SU-DHL-6 (cell line): ENCODE measurements around the gene EPX.

Experiments
- H2AFZ ChIP-seq: fragments of 200-600 bp; sonication (generic); 2 replicates; pipeline ENCODE4 v1.6.1; 2014; ENCODE audit warnings: low read depth, mild to moderate bottlenecking, moderate library complexity, mixed read lengths, antibody characterized with exemption, low read length; ENCODE audit not compliant: severe bottlenecking
- H3F3A ChIP-seq: fragments of 200-600 bp; shearing (Covaris generic); 2 replicates; pipeline ENCODE4 v1.6.0; 2016; ENCODE audit warnings: antibody characterized with exemption, mild to moderate bottlenecking; ENCODE audit not compliant: insufficient read depth
- H3K27ac ChIP-seq: fragments of 200-600 bp; sonication (generic); 2 replicates; pipeline ENCODE4 v1.5.1; 2016; ENCODE audit warnings: low read depth, mild to moderate bottlenecking, low read length, moderate library complexity, mixed read lengths
- H3K27me3 ChIP-seq: fragments of 200-600 bp; sonication (generic), shearing (Covaris generic); 2 replicates; pipeline ENCODE4 v1.6.0; 2014; ENCODE audit warnings: mild to moderate bottlenecking, low read length
- H3K36me3 ChIP-seq: fragments of 200-600 bp; sonication (generic); 2 replicates; pipeline ENCODE4 v1.6.1; 2014; ENCODE audit warnings: mild to moderate bottlenecking, low read length, mixed read lengths
- H3K4me2 ChIP-seq: fragments of 300-600, 200-600 bp; shearing (Covaris generic), sonication (generic); 2 replicates; pipeline ENCODE4 v1.6.0; 2014; ENCODE audit warnings: low read length, low read depth, mild to moderate bottlenecking; ENCODE audit not compliant: poor library complexity, severe bottlenecking
- H3K4me3 ChIP-seq: fragments of 200-600 bp; sonication (generic); 2 replicates; pipeline ENCODE4 v1.5.1; 2014; ENCODE audit warnings: antibody characterized with exemption, low read length, mild to moderate bottlenecking, mixed read lengths; ENCODE audit not compliant: insufficient read depth, poor library complexity, severe bottlenecking
- H3K79me2 ChIP-seq: fragments of 200-600 bp; sonication (generic); 2 replicates; pipeline ENCODE4 v1.6.1; 2014; ENCODE audit warnings: mild to moderate bottlenecking, low read length, moderate library complexity; ENCODE audit not compliant: insufficient read depth
- H3K9ac ChIP-seq: fragments of 200-600 bp; sonication (generic); 2 replicates; pipeline ENCODE4 v1.7.0; 2014; ENCODE audit warnings: mild to moderate bottlenecking, low read length
- H3K9me2 ChIP-seq: fragments of 200-600 bp; sonication (generic); replicated peaks from 2 replicates; pipeline ENCODE4 v1.6.1; 2014; ENCODE audit warnings: low read length; ENCODE audit not compliant: insufficient read depth
- H3K9me3 ChIP-seq: fragments of 200-600 bp; sonication (generic); 2 replicates; pipeline ENCODE4 v1.6.1; 2014; ENCODE audit warnings: low read length, mixed read lengths; ENCODE audit not compliant: insufficient read depth
- H4K20me1 ChIP-seq: fragments of 200-600 bp; sonication (generic); 2 replicates; pipeline ENCODE4 v1.6.1; 2014; ENCODE audit warnings: low read depth, mild to moderate bottlenecking, antibody characterized with exemption, low read length, moderate library complexity, mixed read lengths
- EZH2phosphoT487 ChIP-seq: fragments of 200-600 bp; sonication (generic), shearing (Covaris generic); conservative IDR thresholded peaks from 2 replicates; pipeline ENCODE4 v1.6.1; 2018; ENCODE audit warnings: mild to moderate bottlenecking, antibody characterized with exemption, low read length, moderate library complexity, mixed read lengths
- TF ChIP-seq, protein P1 (sequence below): fragments of 200-600 bp; sonication (generic); IDR thresholded peaks from one replicate; pipeline ENCODE4 v1.5.1; 2017; ENCODE audit warnings: antibody characterized with exemption, mild to moderate bottlenecking, low read length, moderate library complexity; ENCODE audit not compliant: insufficient read depth, poor library complexity, severe bottlenecking

Gene EPX

GRCh38 chr17:58165981-58166380 is 26.5 kb upstream of the EPX start:
- Histone ChIP-seq H3F3A (no peaks in the 10 kb centered on the region), H3K36me3 (no peaks in the 10 kb centered on the region), H3K9me2 (no peaks in the 10 kb centered on the region), H3K4me3 (no peak overlapping the region), H3K79me2 (no peaks in the 10 kb centered on the region), H3K27me3 (no peaks in the 10 kb centered on the region), H3K4me2 (no peak overlapping the region), H2AFZ (no peak overlapping the region), H3K27ac (no peak overlapping the region), H4K20me1 (no peaks in the 10 kb centered on the region), H3K9ac (no peak overlapping the region), H3K9me3 (no peaks in the 10 kb centered on the region)
- no peak for TF ChIP-seq EZH2phosphoT487
- TF ChIP-seq, protein P1, sequence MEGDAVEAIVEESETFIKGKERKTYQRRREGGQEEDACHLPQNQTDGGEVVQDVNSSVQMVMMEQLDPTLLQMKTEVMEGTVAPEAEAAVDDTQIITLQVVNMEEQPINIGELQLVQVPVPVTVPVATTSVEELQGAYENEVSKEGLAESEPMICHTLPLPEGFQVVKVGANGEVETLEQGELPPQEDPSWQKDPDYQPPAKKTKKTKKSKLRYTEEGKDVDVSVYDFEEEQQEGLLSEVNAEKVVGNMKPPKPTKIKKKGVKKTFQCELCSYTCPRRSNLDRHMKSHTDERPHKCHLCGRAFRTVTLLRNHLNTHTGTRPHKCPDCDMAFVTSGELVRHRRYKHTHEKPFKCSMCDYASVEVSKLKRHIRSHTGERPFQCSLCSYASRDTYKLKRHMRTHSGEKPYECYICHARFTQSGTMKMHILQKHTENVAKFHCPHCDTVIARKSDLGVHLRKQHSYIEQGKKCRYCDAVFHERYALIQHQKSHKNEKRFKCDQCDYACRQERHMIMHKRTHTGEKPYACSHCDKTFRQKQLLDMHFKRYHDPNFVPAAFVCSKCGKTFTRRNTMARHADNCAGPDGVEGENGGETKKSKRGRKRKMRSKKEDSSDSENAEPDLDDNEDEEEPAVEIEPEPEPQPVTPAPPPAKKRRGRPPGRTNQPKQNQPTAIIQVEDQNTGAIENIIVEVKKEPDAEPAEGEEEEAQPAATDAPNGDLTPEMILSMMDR = no peak

GRCh38 chr17:58166682-58167081 is 25.8 kb upstream of the EPX start, which contains the start of gene OR4D2:
TSS of gene OR4D2 (plus strand) at chr17:58166982. CDS start at chr17:58169656, 2,674 bp downstream.
- H3K9ac ChIP-seq = no peak within 1 kb of the TSS
- H3K4me3 ChIP-seq = no peak within 1 kb of the TSS
- H2AFZ ChIP-seq = no peak within 1 kb of the TSS
- H3K36me3 ChIP-seq = no peaks in the 10 kb centered on the region
- no peaks in the 10 kb centered on the region for H4K20me1 ChIP-seq
- H3K79me2 ChIP-seq = no peaks in the 10 kb centered on the region
- TF ChIP-seq EZH2phosphoT487 = no peak
- TF ChIP-seq, protein P1 = no peak
- no peak within 1 kb of the TSS for H3K27ac ChIP-seq
- no peaks in the 10 kb centered on the region for H3K9me3 ChIP-seq
- no peaks in the 10 kb centered on the region for H3K9me2 ChIP-seq
- H3F3A ChIP-seq = no peaks in the 10 kb centered on the region
- no peak within 1 kb of the TSS for H3K4me2 ChIP-seq
- H3K27me3 ChIP-seq = no peaks in the 10 kb centered on the region

- H3K79me2 ChIP-seq = no peaks in the 10 kb centered on the region
Observed at GRCh38 chr17:58170622-58171021, 21.9 kb upstream of the EPX start.

More at GRCh38 chr17:58170622-58171021, 21.9 kb upstream of the EPX start:
- TF ChIP-seq, protein P1 = no peak
- no peak for TF ChIP-seq EZH2phosphoT487
- H3K9me3 ChIP-seq = no peaks in the 10 kb centered on the region
- H3K36me3 ChIP-seq = no peaks in the 10 kb centered on the region
- no peak overlapping the region for H3K4me3 ChIP-seq
- H3F3A ChIP-seq = no peaks in the 10 kb centered on the region
- H3K27me3 ChIP-seq = no peaks in the 10 kb centered on the region
- no peaks in the 10 kb centered on the region for H4K20me1 ChIP-seq
- H3K9ac ChIP-seq = no peak overlapping the region
- no peak overlapping the region for H3K27ac ChIP-seq
- H2AFZ ChIP-seq = no peak overlapping the region
- no peaks in the 10 kb centered on the region for H3K9me2 ChIP-seq
- H3K4me2 ChIP-seq = no peak overlapping the region
